Gastroesophageal sphincter (tissue), 4 donors: Measurements from ENCODE around the gene DHH. TPM values are rescaled to one million over a fixed set of nuclear protein-coding genes. Genes with fewer than 3 reads are reported as not detected.

Experiments
- ATAC-seq: fragments of 150-250 bp; one replicate; pipeline ENCODE4 v1.9.1; 2016; ENCODE audit warnings: mild to moderate bottlenecking, moderate library complexity
- H3K27ac ChIP-seq, 4 donors: fragments of 200-600 bp; sonication (generic) in 3 of 4; 1 replicate in 3 of 4; 2 replicates in 1 of 4; pipeline ENCODE4 v1.5.1; 2016 to 2019
- H3K27me3 ChIP-seq: fragments of 200-600 bp; sonication (generic); one replicate; pipeline ENCODE4 v1.5.1; 2019
- H3K36me3 ChIP-seq, 2 donors: fragments of 200-600 bp; sonication (generic); one replicate each; pipeline ENCODE4 v1.5.1; 2019; ENCODE audit warnings: control low read depth in 1 of 2
- H3K4me1 ChIP-seq, 3 donors: fragments of 200-600 bp; sonication (generic); 1 replicate in 2 of 3; 2 replicates in 1 of 3; pipeline ENCODE4 v1.5.1; 2016 to 2019; ENCODE audit warnings: control low read depth in 2 of 3
- H3K4me3 ChIP-seq, 2 donors: fragments of 200-600 bp; sonication (generic); one replicate each; pipeline ENCODE4 v1.5.1; 2019; ENCODE audit warnings: mild to moderate bottlenecking in 1 of 2, moderate library complexity in 1 of 2
- H3K9me3 ChIP-seq, 3 donors: fragments of 200-600 bp; sonication (generic); one replicate each; pipeline ENCODE4 v1.5.1; 2017 to 2019; ENCODE audit warnings: control low read depth in 2 of 3
- CTCF ChIP-seq, 4 experiments: fragments of 200-600 bp in 2 of 4; fragments of 450-650 bp in 2 of 4; sonication (generic) in 1 of 4; IDR thresholded peaks; one replicate each; pipeline ENCODE4 v1.5.1; 2017 to 2019; ENCODE audit warnings: antibody characterized with exemption in 4 of 4, mild to moderate bottlenecking in 2 of 4, moderate library complexity in 2 of 4
- EP300 ChIP-seq: sonication (generic); formaldehyde crosslinking; IDR thresholded peaks from one replicate; pipeline ENCODE4 v1.6.1; 2017; ENCODE audit warnings: antibody characterized with exemption, mild to moderate bottlenecking
- POLR2A ChIP-seq, 2 donors: fragments of 450-650 bp; IDR thresholded peaks; one replicate each; pipeline ENCODE4 v1.6.1; 2017; ENCODE audit warnings: antibody characterized with exemption in 2 of 2, mild to moderate bottlenecking in 2 of 2, moderate library complexity in 1 of 2
- POLR2AphosphoS5 ChIP-seq: sonication (generic); formaldehyde crosslinking; IDR thresholded peaks from one replicate; pipeline ENCODE4 v1.6.1; 2017; ENCODE audit warnings: antibody characterized with exemption
- WGBS, 2 donors: methylation state at CpG; one replicate each; pipeline ENCODE4 v1.1.5; 2018; ENCODE audit warnings: low coverage in 1 of 2; 5-methylcytosine and 5-hydroxymethylcytosine counted together
- total RNA-seq, 4 donors: library from RNA; depleted of rRNA; stranded (reverse); fragments of >200 nt; gene quantifications; one replicate each; pipeline ENCODE4 v1.1.0, GENCODE V29; 2016

Gene DHH
- total RNA-seq, 4 donors from 2014 or later = 0.54 to 1.2 (median 0.85) TPM

DNA sequence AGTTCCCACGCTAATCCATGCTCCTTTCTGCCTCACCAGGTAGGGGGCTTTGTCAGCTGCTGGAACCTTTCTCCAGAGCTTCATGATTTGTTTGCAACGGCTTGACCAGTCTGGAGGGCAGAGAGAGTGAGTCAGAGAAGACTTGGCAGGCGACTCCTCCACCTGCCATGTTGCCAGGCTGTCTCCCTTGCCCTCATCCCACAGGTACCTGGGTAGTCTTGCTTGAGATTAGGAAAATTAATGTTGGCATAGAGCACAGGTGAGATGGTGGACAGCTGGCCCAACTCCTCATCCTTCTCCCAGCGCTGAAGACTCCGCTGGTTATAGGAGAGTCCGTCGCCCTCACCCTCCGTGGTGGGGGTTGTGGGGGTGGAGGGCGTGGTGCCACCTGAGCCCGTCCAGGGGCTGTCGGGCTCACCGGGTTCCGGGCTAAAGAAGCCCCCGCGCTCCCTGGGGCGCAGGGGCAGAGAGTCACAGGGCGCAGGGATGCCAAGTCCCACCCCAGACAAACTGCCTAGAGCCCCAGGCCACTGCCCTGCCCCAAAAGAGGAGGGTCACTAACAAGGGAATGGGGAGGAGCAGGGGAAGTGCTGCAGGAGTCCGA, 52.6 kb downstream of the DHH start:
- WGBS, 2 donors = 67 to 100% methylated on average over 1 of the region's 18 CpGs
- Histone ChIP-seq H3K9me3 (no peaks in the 10 kb centered on the region), H3K4me1 (no peaks in the 10 kb centered on the region), H3K27ac (no peak overlapping the region), H3K4me3 (no peak overlapping the region), H3K27me3 (no peaks in the 10 kb centered on the region), H3K36me3 (peaks cover 0 to 100% of the 10 kb centered on the region in 2 donors)
- ATAC-seq = no peak
- TF ChIP-seq EP300 (no peak), CTCF (IDR thresholded peaks at IDR 0.05) (no peak), POLR2A (IDR thresholded peaks at IDR 0.05) (no peak), POLR2AphosphoS5 (no peak)

- ATAC-seq = no peak
- WGBS, 2 donors = 85% methylated on average over 4 of the region's 31 CpGs; no CpG with 5 or more reads in 1 of the 2 donors
- Histone ChIP-seq H3K27me3 (no peaks in the 10 kb centered on the region), H3K9me3 (no peaks in the 10 kb centered on the region), H3K4me3 (no peak overlapping the region), H3K27ac (no peak overlapping the region), H3K36me3 (peaks cover 0 to 99% of the 10 kb centered on the region in 2 donors), H3K4me1 (no peaks in the 10 kb centered on the region)
- TF ChIP-seq CTCF (IDR thresholded peaks at IDR 0.05) (no peak), EP300 (no peak), POLR2A (IDR thresholded peaks at IDR 0.05) (no peak), POLR2AphosphoS5 (no peak)
Measured at GRCh38 chr12:49041036-49041880, 53.3 kb downstream of the DHH start.

GRCh38 chr12:49040364-49040855, 54.2 kb downstream of the DHH start:
- 86 to 87% methylated on average over 3 to 14 of the region's 14 CpGs for WGBS, 2 donors
- no peak for TF ChIP-seq POLR2AphosphoS5
- no peak for TF ChIP-seq CTCF (IDR thresholded peaks at IDR 0.05)
- TF ChIP-seq POLR2A (IDR thresholded peaks at IDR 0.05) = no peak
- TF ChIP-seq EP300 = no peak

DNA sequence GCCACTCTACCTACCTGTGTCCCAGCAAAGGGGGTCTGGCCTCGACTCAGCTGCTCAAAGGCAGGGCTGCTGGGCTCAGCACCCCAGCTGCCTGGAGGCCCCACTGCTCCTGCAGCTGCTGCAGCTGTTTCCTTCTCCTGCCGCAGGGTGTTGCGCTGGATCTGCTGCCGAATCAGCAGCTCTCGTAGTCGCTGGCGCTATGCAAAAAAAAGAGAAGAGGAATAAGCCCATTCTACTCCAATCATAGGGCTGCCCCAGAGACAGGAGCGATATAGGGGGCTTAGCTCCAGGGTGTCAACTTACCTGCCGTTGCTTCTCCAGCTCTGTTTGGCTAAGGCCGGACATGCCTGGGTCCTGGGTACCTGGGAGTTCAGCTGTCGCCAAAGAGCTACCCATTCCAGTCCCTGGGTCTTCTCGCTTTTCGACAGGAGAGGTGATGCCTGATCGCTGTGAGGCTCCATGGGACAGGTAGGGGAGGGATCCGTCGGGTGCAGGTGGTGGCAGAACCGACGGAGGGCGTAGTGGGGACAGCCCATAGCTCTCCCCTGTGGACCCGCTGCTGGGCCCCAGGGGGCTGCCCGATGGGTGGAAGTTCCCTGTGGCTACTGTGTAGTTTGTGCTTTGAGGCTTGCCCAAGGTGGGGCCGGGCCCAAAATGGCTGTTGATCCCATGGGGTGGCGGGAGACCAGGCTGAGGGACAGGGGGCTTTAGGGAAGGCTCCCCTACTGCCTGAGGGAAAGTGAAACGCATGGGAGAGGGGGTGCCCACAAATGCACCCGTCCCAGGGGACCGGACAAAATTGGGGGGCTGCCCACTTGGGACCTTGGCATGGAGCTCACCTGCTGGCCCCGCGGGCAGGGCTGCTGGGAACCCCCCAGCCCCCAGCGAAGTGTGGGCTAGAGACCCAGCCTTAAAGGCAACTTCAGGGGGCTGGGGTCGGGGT, 54.9 kb downstream of the DHH start:
- H3K36me3 ChIP-seq = peaks cover 0 to 94% of the 10 kb centered on the region in 2 donors

More at GRCh38 chr12:49040364-49040855, 54.2 kb downstream of the DHH start:
- no peaks in the 10 kb centered on the region for H3K27me3 ChIP-seq
- ATAC-seq = peak; percentile 13
- no peaks in the 10 kb centered on the region for H3K9me3 ChIP-seq
- H3K36me3 ChIP-seq = peaks cover 0 to 94% of the 10 kb centered on the region in 2 donors
- no peak overlapping the region for H3K4me3 ChIP-seq
- no peaks in the 10 kb centered on the region for H3K4me1 ChIP-seq
- H3K27ac ChIP-seq = no peak overlapping the region

More for the DNA sequence above, 54.9 kb downstream of the DHH start:
- WGBS, 2 donors = 76 to 83% methylated on average over 1 to 6 of the region's 30 CpGs
- H3K27ac ChIP-seq = no peak overlapping the region
- H3K27me3 ChIP-seq = no peaks in the 10 kb centered on the region
- no peak overlapping the region for H3K4me3 ChIP-seq
- TF ChIP-seq CTCF (IDR thresholded peaks at IDR 0.05) (no peak), POLR2A (IDR thresholded peaks at IDR 0.05) (no peak), POLR2AphosphoS5 (no peak), EP300 (no peak)
- ATAC-seq = no peak
- H3K4me1 ChIP-seq = no peaks in the 10 kb centered on the region
- no peaks in the 10 kb centered on the region for H3K9me3 ChIP-seq
